Stimulated activated CD4-positive, alpha-beta T cell treated with anti-CD3 and anti-CD28 coated beads, Interleukin-15, amount 100 ng/mL, for 24 hours (primary cell): ENCODE measurements around the gene SYK.
"Not testable (repeated sequence)": the region's sequence is repeated elsewhere in the genome, so short reads cannot be mapped to it uniquely, and the experiment has no call there.

Source experiments
- DNase-seq: peaks from one replicate; pipeline ENCODE4 v3.0.0-alpha.2; 2020

Gene SYK

DNA sequence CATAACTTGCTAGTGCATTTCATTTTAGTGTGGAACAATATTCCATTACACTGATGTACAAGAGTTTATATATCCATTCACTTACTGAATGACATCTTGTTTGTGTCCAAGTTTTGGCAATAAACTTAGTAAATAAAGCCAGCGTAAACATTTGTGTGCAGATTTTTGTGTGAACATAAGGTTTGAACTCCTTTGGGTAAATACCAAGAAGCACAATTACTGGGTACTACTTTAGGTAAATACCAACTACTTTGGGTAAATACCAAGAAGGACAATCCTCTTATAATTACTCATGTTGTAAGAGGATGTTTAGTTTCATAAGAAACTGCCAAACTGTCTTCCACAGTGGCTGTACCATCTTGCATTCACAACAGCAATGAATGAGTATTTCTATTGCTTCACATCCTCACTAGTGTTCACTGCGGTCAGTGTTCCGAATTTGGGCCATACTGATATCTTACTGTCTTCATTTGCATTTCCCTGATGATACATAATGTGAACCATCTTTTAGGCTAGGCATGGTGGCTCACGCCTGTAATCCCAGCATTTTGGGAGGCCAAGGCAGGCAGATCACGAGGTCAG, 2.3 kb upstream of the SYK start:
- DNase-seq, result no peak

DNA sequence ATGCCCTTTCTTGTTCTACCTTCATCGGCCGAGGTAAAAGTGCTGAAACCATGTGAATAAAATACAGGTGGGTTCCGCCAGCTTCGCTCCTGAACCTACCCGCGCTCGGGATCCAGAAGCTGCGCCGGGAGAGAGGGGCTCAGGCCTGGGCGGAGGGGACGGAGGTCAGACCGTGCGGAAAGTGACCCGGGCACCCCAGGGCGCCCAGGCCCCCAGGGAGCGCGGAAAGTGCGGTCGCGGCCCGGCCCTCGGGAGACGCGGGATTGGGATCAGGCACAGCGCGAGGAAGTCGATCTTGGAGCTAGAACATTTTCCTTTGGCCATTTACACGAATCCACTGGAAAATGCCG, 329 bp downstream of the SYK start:
- no peak for DNase-seq

DNA sequence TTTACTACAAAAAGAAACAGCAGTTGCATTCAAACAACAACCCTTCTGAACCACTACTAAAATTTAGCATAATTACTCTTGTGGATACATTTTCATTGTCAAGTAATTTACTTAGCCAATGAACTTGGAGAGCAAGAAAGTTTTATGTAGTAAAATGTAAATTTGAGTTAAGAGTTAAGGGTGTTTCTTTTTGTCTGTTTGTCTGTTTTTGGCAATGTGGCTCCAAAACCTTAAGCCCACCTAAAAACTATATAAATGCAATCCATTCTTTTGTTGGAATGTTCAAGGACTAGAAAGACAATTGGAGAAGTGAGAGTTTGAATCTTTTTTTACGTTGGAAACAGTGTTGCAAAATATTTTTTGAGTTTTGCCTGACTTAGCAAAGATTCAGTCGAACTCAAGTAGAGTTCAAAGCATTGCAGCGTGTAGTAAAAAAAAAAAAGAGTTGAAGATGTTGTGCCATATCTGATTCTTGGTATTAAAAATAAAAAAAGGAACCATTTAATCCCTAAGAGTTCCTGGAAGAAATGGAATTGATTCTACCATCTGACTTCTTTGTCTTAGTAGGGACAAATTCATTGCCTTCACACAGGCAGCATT, 867 bp downstream of the SYK start:
- no peak for DNase-seq

DNA sequence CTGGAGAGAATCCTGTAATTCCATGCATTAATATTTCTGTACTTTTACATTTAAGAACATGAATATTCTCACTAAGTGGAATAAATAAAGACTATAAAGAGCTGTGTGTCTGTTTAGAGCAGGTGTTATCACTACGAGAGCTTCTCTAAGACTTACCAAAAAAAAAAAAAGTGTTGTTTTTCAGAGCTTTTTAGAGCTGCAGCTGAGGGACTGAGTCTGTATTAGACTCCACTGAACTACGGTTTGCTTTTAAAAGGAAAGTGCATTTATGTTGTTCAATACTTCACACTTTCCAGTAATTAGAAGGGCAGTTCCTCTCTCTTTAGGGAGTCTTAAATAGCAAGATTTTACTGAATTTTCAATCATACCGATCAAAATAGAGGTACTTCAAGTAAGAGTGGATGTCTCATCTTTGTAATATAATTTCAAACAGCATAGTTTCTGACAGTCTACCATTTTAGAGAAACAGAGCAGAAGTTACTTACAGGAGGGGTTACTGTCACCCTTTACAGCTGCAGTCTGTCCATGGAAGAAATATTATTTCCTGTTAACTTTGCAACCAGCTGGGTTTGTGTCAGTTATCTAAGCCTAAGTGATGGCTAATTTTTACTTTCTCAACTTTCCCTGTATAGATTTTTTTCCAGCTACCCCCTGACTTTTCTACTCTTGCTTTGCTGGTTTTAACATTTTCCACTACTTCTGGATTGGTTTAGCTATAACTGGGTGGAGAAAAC, 2.4 kb downstream of the SYK start:
- no peak for DNase-seq

DNA sequence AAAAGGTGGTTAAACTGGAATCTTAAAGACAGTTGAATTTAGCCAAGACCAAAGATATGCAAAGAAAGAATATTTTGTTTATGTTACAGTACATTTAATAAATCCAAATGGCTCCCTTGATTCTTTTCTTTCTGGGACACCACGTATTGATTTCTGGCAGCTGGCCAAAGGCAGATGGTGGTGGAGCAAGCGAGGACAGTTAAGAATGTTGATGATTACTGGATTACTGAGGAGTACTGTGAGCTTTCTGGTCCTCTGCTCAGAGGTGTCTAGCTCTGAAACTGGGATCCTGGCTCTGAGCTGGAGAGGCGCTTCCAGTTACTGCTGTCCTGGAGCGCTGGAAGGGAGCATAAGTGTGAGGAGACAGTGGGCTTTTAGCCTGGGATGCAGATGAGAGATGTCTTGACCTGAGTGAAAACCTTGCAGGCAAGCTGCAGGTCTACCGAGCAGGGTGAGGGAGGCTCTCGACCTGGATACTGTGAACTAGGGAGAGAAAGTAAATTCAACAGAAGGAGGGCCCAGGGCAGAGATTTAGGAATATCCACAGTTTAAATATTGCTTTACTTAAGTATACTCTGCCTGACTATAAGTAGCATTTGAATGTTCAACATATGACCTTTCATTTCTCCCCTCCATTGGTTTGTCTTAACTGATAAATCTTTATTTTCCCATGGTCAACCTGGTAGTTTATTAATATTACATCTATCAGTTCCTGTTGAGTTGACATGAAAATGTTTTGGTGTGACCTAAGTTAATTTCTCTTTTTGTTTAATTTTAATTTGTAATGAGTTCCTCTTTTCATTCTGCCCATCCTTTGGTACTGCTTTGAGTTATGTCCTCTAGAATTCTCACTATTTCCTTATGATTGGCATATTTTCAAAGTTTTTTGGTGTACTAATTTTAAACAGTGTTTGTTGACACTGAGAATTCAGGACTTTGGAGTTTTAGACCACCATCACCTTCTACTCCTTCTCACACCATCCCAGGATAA, 3.7 kb downstream of the SYK start:
- DNase-seq, result no peak

DNA sequence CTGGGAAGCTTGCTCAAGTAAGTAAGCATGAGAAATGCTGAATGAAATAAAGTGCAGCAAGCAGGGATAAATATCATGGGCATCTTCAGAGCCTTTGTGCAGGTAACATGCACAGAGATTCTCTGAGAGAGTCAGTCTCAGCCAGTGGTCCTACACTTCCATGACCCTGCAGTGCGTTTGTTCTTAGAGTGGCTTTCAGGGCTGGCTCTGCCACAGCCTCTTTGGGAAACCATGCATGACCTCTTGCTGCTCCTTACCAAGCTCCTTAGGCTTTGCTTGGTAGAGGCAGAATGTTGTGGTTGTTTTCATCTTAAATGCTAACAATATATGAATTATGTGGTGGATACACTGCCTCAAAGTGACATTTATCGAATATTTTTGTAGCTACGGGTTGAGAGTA, 5.4 kb downstream of the SYK start:
- DNase-seq, result no peak

DNA sequence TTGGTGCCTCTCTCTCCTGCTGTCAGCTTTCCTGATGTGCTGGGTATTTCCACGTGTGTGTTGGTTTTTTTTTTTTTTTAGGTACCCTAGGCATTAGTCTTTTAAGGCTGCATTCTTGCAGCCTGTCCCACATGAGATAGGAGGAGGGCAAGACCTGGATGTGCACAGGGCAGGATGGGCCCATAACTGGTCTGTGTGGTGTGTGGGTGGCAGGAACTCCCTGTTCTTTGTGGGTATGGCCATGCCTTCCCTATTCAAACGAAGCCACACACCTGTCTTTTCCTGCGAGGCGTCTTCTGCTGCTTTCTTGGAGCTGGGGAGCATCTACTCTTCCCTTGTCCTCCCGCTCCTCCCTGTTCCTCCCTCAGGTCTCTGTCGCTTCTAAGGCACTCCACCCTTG, 6.8 kb downstream of the SYK start:
- no peak for DNase-seq

DNA sequence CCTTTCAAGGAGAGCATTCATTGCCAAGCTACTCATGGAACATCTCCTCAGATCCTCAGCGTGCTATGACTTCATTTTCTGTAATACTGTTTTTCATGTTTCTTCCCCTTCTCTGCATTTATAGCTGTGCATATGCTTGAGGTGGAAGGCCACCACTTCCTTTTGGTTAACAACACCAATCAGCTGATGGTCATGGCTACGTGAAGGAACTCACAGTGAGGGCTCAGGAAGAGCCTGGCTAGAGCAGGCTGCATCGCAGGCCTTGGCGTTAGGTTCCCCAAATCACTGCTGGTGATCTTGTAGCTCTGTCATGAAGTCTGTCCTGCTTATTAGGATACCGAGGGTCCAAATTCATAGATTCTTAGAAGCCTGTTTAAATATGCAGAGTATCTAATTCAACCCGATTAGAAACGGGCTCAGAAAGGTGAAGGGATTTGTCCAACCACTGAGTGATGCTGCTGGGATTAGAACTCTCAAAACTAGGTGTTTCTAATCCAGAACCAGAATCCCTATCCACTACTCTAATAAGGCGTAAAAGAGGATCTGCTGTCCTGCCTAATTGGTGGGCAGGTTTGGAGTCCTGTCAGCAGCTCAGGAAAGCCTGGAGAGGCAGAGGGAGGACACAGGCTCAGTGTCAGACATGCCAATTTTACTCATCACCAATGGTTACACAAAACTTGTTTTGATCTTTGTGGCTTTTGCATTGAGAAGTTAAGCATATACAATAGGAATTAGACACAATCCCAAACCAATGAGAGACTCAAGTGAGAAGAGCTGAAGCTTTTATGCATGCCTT, 7.5 kb downstream of the SYK start:
- DNase-seq, result no peak

DNA sequence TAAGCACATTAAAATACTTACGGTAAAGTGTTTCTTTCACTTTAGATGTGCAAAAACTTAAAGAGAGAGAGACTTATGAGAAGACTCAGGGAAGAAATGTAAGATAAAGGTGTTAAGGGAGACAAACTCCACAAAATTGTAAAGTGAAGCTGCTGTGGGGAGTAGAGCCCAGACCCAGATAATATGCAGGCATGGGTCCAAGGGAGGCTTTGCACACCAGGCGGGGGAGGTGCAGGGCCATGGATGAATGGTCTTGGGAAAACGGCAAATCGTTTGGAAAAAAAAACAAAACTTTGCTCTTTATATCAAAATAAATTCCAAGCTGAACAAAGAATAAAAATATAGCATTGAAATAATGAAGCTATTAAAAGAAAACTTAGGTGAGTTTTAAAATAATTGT, 9.1 kb downstream of the SYK start:
- no peak for DNase-seq

DNA sequence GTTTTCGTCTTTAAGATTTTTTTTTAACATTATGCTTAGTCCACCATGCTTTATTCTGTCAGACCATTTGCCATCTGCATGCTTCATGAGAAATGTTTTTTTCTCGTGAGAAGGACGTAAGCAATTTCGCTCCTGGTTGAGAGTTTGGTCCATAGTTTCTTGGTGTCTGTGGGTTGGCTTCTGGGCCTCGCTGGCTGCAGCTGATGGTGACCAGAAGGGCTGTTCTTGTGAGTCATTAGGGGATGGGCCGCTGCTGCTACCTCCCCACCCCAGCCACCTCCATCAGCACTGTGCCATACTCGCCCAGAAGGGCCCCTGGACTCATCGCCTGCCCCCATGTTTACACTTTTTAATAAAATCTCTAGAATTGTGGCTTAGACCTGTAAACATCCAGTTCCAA, 11.4 kb downstream of the SYK start:
- DNase-seq, result no peak

DNA sequence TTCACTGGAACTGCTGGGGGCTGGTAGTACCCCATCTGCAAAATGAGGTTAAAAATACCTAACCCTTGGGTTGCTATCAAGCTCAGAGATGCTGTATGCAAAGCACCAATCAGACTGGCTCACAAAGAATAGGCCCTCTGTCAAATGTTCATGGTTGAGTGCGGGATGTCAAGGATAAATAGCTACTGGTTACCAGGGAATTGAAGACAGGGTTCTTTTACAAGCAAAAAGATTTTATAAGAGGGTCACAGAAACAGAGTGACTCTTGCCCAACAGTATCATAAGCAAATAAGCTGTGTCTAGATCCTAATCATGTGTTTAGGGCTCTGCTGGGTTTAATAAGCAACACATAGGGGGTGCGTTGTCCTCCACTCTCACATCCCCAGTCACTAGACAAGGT, 11.9 kb downstream of the SYK start:
- no peak for DNase-seq

DNA sequence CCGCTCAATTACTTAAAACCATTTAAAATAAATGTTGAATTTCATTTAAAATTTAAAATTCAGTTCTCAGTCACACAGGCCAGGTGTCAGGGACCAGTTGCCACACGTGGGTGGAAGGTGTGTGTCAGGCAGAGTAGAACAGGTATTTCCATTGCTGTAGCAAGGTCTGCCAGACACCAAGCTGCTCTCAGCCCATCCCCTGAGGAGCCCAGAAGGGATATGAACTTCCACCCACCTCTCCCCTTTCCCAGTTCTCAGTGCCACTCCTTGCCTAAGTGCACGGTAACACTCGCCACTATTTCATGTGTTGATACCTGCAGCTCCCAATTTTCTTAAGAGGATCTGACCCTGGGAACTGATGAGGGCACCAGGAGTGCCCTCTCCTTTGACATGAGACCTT, 12.7 kb downstream of the SYK start:
- DNase-seq, result no peak

DNA sequence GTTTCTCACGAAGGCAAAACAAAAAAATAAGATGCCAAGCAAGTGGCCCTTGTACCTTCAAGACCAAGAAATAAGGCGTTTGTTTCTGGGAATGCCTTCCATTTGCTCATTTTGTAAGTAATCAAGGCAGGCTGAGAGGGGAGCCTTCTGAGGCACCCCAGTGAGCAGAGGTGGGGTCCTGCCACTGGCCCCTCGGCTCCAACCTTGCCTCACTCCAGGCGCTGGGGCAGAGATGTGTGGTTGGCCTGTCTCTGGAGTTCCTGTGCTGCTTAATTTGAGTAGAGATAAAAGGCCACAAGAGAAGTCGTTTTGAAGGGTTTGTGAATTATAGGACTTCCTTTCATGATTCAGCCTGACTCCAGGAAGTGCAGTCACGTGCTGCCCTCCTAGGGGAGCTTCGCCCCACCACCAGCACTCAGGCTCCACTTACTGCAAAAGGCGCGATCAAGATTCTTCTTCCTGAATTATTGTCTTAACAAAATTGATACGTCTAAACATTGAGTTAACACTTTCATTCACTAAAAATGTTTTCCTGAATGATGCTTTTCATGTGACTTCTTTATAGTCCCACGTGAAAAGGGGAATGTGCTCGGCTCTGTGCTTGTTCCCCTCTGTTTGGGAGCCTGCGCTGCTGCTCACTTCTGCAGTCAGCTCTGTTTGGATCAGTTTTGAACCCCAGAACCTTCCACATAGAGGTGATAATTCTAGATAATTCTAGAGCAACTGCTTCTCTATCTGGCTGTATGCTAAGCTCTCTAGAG, 13.7 kb downstream of the SYK start:
- DNase-seq, result peak; percentile 27

DNA sequence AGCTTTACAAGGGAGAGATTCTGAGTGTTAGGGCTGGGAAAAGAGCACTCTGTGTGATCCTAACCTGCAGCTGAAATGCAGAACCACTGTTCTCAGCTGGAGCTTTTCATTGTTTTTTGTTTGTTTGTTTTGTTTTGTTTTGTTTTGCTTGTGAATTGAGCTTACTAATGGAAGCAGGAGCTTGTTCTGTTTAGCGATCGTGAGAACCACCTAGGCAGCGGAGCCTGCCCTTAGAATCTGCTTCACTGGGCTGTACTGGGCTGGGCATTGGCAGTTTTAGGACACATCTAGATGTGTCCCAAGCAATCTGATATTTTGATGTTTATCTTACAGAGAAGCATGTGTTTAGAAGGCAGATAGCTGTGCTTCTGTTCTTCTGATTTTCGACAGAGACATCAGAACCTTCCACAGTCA, 14.3 kb downstream of the SYK start:
- no peak for DNase-seq

DNA sequence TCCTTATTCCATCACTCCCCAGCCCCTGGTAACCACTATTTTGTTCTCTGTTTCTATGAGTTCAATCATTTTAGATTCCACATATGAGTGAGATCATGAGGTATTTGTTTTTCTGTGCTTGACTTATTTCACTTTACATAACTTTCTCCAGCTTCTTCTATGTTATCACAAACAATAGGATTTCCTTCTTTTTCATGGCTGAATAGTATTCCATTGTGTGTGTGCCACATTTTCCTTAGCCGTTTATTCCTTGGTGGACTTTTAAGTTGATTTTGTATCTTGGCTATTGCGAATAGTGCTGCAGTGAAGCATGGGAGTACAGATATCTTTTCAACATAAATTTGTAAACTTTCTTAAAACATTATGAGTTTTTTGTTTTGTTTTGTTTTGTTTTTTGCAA, 15.1 kb downstream of the SYK start:
- no peak for DNase-seq

DNA sequence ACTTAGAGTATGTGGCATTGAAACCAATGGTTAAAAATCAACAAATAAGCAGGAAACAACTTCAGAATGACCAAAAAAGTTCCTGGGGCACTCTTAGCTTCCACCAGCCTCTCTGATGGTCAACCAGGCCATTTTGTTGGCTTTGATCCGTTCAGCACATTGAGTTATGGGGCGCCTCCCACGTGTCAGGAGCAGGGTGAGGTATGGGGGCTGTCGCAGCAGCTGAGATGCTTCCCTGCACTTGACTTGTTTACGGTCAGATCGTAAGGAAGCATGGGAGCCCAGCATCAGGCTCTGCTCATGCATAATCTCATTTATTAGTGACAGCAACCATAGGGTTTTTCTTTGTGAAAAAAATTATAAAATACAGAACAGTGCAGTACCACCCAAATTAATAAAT, 16.7 kb downstream of the SYK start:
- no peak for DNase-seq

DNA sequence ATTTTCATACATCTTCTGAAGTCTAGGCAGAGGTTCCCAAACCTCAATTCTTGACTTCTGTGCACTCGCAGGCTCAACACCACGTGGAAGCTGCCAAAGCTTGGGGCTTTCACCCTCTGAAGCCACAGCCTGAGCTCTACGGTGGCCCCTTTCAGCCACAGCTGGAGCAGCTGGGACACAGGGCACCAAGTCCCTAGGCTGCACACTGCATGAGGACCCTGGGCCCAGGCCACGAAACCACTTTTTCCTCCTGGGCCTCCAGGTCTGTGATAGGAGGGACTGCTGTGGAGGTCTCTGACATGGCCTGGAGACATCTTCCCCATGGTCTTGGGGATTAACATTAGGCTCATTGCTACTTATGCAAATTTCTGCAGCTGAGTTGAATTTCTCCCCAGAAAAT, 18.8 kb downstream of the SYK start:
- DNase-seq, result not testable (repeated sequence)

DNA sequence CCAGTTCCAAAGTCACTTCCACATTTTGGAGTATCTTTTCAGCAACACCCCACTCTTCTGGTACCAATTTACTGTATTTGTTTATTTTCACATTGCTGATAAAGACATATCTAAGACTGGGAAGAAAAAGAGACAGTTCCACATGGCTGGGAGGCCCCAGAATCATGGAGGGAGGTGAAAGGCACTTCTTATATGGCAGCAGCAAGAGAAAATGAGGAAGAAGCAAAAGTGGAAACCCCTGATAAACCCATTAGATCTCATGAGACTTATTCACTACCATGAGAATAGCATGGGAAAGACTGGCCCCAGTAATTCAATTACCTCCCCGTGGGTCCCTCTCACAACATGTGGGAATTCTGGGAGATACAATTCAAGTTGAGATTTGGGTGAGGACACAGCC, 19.6 kb downstream of the SYK start:
- not testable (repeated sequence) for DNase-seq

DNA sequence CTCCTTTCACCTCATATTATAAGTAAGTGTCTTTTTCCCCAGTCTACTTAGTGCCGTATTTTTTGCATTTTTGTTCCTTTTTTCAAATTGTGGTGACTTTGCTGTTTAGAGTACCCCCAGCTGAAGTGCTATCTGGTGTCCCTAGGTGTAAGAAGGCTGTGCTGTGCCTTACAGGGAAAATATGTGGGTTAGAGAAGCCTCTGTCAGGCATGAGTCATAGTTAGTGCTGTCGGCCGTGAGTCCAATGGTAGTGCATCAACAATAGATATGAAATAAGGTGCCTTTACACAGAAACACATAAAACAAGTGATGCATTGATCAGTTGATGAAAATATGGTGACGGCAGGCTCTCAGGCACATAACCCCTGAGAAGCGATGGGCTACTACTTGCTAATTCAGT, 20.1 kb downstream of the SYK start:
- no peak for DNase-seq

DNA sequence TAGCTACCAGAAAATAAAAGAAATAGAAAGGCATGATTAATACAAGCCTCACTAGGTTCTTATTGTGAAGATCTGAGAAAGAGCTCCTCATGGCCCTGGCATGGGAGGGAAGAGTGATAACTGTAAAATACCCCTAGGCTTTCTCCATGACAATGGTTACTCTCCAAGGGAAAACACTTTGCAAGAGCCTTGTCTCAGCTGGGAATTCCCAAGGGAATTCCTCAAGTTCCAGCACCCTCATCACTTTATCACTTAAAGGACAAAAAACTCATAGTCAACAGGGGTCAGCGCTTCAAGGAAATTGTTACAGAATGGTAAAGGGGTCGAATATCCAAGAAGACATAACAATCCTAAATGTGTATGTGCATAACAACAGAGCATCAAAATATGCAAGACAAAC, 21.2 kb downstream of the SYK start:
- no peak for DNase-seq

DNA sequence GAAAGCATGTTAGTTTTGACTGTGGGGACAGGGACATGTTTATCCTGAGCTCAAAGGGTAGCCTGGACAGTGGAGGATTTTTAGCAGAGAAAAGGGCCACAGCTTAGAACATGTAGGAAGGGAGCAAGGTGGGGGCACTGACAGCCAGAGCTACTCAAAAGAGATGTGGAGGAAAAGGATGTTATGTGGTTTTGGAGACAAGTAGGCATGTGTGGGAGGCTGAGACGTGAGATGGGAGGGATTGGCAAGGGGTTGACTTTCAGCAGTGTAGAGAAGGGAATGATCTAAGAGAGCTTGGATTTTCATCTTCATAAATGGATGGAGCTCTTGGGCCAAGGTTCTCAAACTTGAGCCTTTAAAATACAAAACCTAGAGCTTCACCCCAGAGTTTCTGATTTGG, 24.0 kb downstream of the SYK start:
- DNase-seq, result no peak
